Stomach (tissue), 9 donors: ENCODE results near the gene KLHL15. TPM values are rescaled to one million over a fixed set of nuclear protein-coding genes. Genes with fewer than 3 reads are reported as not detected.

ENCODE experiments used
- DNase-seq, 2 donors: peaks; one replicate each; pipeline versions ENCODE4 v3.0.0 to v3.0.0-alpha.2; 2013 to 2019
- H3K27ac ChIP-seq, 5 donors: fragments of 200-600 bp in 4 of 5; sonication (generic) in 4 of 5; one replicate each; pipeline ENCODE4 v1.5.1; 2013 to 2019; ENCODE audit warnings: mild to moderate bottlenecking in 1 of 5, moderate library complexity in 1 of 5
- H3K27me3 ChIP-seq, 3 donors: fragments of 200-600 bp; sonication (generic); one replicate each; pipeline ENCODE4 v1.5.1; 2017 to 2019; ENCODE audit warnings: mixed run types in 1 of 3
- H3K36me3 ChIP-seq, 4 donors: fragments of 200-600 bp; sonication (generic); 1 replicate in 3 of 4; 2 replicates in 1 of 4; pipeline ENCODE4 v1.5.1; 2016 to 2019
- H3K4me1 ChIP-seq, 4 donors: fragments of 200-600 bp; sonication (generic); one replicate each; pipeline ENCODE4 v1.5.1; 2016 to 2019
- H3K4me3 ChIP-seq, 4 donors: fragments of 200-600 bp; sonication (generic) in 3 of 4; one replicate each; pipeline ENCODE4 v1.5.1; 2016 to 2019; ENCODE audit warnings: mild to moderate bottlenecking in 1 of 4
- H3K9me3 ChIP-seq, 4 donors: fragments of 200-600 bp; sonication (generic); one replicate each; pipeline ENCODE4 v1.5.1; 2016 to 2019
- CTCF ChIP-seq, 7 experiments: fragments of 450-650 bp in 4 of 7; fragments of 200-600 bp in 3 of 7; sonication (generic) in 3 of 7; IDR thresholded peaks; one replicate each; pipeline ENCODE4 v1.5.1; 2016 to 2019; ENCODE audit warnings: antibody characterized with exemption in 7 of 7, control low read depth in 2 of 7, mild to moderate bottlenecking in 1 of 7
- EP300 ChIP-seq: sonication (generic); formaldehyde crosslinking; IDR thresholded peaks from one replicate; pipeline ENCODE4 v1.6.1; 2017; ENCODE audit warnings: antibody characterized with exemption
- POLR2A ChIP-seq, 4 donors: fragments of 450-650 bp; IDR thresholded peaks; one replicate each; pipeline ENCODE4 v1.6.1; 2016; ENCODE audit warnings: antibody characterized with exemption in 4 of 4, control low read depth in 2 of 4, mild to moderate bottlenecking in 1 of 4, moderate library complexity in 1 of 4
- POLR2AphosphoS5 ChIP-seq, 3 donors: sonication (generic); formaldehyde crosslinking; IDR thresholded peaks; one replicate each; pipeline ENCODE4 v1.6.1; 2016; ENCODE audit warnings: antibody characterized with exemption in 3 of 3
- WGBS, 5 donors: extraction: QIAGEN DNeasy Blood & Tissue Kit in 3 of 5; methylation state at CpG; one replicate each; pipeline versions ENCODE4 v1.1.5 to v1.1.7; 2013 to 2018; 5-methylcytosine and 5-hydroxymethylcytosine counted together
- intact Hi-C: fragments of 100-400 bp; cut with DNase I; formaldehyde crosslinking; loops from one replicate; pipeline ENCODE4 v1.15.1; 2023; ENCODE audit warnings: low total_unique reads
- polyA plus RNA-seq, 3 donors: library from polyadenylated mRNA; stranded (reverse); fragments of 200-250 nt; gene quantifications; one replicate each; pipeline ENCODE4 v1.2.3, GENCODE V29; 2013
- total RNA-seq, 5 donors: library from RNA; depleted of rRNA; stranded (reverse); fragments of >200 nt; gene quantifications; one replicate each; pipeline versions ENCODE4 v1.1.0 to v1.2.3, GENCODE V29; 2014 to 2016
- donor health status: healthy with polysubstance abuse.
- donor health status: Bipolar disorder and iron deficiency.
- donor health status: healthy.

The KLHL15 gene
- total and polyA plus RNA-seq, 8 donors: 1.1 to 41.3 (median 3.0) TPM

- no peak overlapping the region for H3K4me3 ChIP-seq
- no peaks in the 10 kb centered on the region for H3K27me3 ChIP-seq
- peaks cover 0 to 15% (median 12%) of the 10 kb centered on the region in 4 donors for H3K36me3 ChIP-seq
- no peaks in the 10 kb centered on the region for H3K9me3 ChIP-seq
- TF ChIP-seq POLR2AphosphoS5 (IDR thresholded peaks at IDR 0.05): no peak
- TF ChIP-seq EP300: no peak
- TF ChIP-seq POLR2A (IDR thresholded peaks at IDR 0.05): no peak
- TF ChIP-seq CTCF (IDR thresholded peaks at IDR 0.05): no peak
- no peak overlapping the region for H3K27ac ChIP-seq
- intact Hi-C loops: no loop called here
- WGBS, 5 donors: 79 to 97% (median 83%) methylated on average over 1 of the region's 1 CpG
- H3K4me1 ChIP-seq: no peaks in the 10 kb centered on the region
- no peak for DNase-seq
Measured at GRCh38 chrX:24002167-24002566, 24.8 kb downstream of the KLHL15 start.

- no peak for TF ChIP-seq EP300
- TF ChIP-seq POLR2AphosphoS5 (IDR thresholded peaks at IDR 0.05): no peak
- TF ChIP-seq CTCF (IDR thresholded peaks at IDR 0.05): no peak
- no peak for TF ChIP-seq POLR2A (IDR thresholded peaks at IDR 0.05)
- H3K4me1 ChIP-seq: no peaks in the 10 kb centered on the region
- WGBS, 5 donors: 76 to 96% (median 93%) methylated on average over 5 of the region's 5 CpGs
- intact Hi-C loops: no loop called here
- peaks cover 0 to 9% (median 2%) of the 10 kb centered on the region in 4 donors for H3K36me3 ChIP-seq
- H3K4me3 ChIP-seq: no peak overlapping the region
- no peaks in the 10 kb centered on the region for H3K27me3 ChIP-seq
- H3K9me3 ChIP-seq: no peaks in the 10 kb centered on the region
- H3K27ac ChIP-seq: no peak overlapping the region
- DNase-seq: no peak
Measured at GRCh38 chrX:23999671-24000070, 27.3 kb downstream of the KLHL15 start.

- Histone ChIP-seq H3K4me3 (no peak overlapping the region), H3K4me1 (no peaks in the 10 kb centered on the region), H3K36me3 (peaks cover 0 to 13% (median 7%) of the 10 kb centered on the region in 4 donors), H3K27me3 (no peaks in the 10 kb centered on the region), H3K9me3 (no peaks in the 10 kb centered on the region), H3K27ac (no peak overlapping the region)
- WGBS, 5 donors: 70 to 91% (median 79%) methylated on average over 3 of the region's 3 CpGs
- no peak for DNase-seq
- intact Hi-C loops: no loop called here
- TF ChIP-seq CTCF (IDR thresholded peaks at IDR 0.05): no peak
- TF ChIP-seq POLR2AphosphoS5 (IDR thresholded peaks at IDR 0.05): no peak
- TF ChIP-seq EP300: no peak
- TF ChIP-seq POLR2A (IDR thresholded peaks at IDR 0.05): no peak
Measured at GRCh38 chrX:23993012-23993633, 33.9 kb downstream of the KLHL15 start.

- no peak for DNase-seq
- 70 to 94% (median 76%) methylated on average over 3 of the region's 3 CpGs for WGBS, 5 donors
- intact Hi-C loops: no loop called here
Measured at GRCh38 chrX:23992431-23992830, 34.6 kb downstream of the KLHL15 start.

More at GRCh38 chrX:23992431-23992830, 34.6 kb downstream of the KLHL15 start:
- Histone ChIP-seq H3K27ac (no peak overlapping the region), H3K9me3 (no peaks in the 10 kb centered on the region), H3K4me1 (no peaks in the 10 kb centered on the region), H3K4me3 (no peak overlapping the region), H3K36me3 (peaks cover 0 to 20% (median 13%) of the 10 kb centered on the region in 4 donors), H3K27me3 (no peaks in the 10 kb centered on the region)
- TF ChIP-seq POLR2AphosphoS5 (IDR thresholded peaks at IDR 0.05) (no peak), POLR2A (IDR thresholded peaks at IDR 0.05) (no peak), EP300 (no peak), CTCF (IDR thresholded peaks at IDR 0.05) (no peak)
